Endothelial cell of umbilical vein (primary cell): ENCODE results near the gene BRSK1. TPM values are rescaled to one million over a fixed set of nuclear protein-coding genes. Genes with fewer than 3 reads are reported as not detected.

Experiments
- BruUV-seq: library from RNA; stranded (reverse); fragments of 400-500 nt; replicated peaks from 2 replicates; lab custom pipeline; 2021; lab: Mats Ljungman, UMichigan
- CTCF ChIA-PET: fragments of 300-600, 350-600 bp; sonication (Branson Sonifier 250); formaldehyde crosslinking; loops from one replicate; lab custom pipeline; 2021; ENCODE audit warnings: antibody characterized with exemption, inconsistent platforms; lab: Charles Lee
- POLR2A ChIA-PET: fragments of 300-600, 350-600 bp; sonication (Branson Sonifier 250); formaldehyde crosslinking; loops from one replicate; lab custom pipeline; 2021; ENCODE audit warnings: antibody characterized with exemption, inconsistent platforms; lab: Charles Lee
- DNase-seq: peaks from one replicate; pipeline ENCODE4 v3.0.0-alpha.2; 2011; ENCODE audit warnings: low read depth, low spot score
- FAIRE-seq: peaks from 2 replicates; lab custom pipeline; 2011; peaks lifted over from hg19 to GRCh38; lab: Jason Lieb, UNC
- H2AFZ ChIP-seq: 2 replicates; pipeline ENCODE4 v1.6.0; 2012; ENCODE audit warnings: low read depth, low read length, control low read depth, inconsistent platforms
- H3K27ac ChIP-seq: 2 replicates; pipeline ENCODE4 v1.5.1; 2011; ENCODE audit warnings: low read depth, mild to moderate bottlenecking, control low read depth, low read length, moderate library complexity; ENCODE audit not compliant: insufficient read depth
- H3K27me3 ChIP-seq, 2 experiments: 2 replicates each; pipeline versions ENCODE4 v1.6.0 to v1.6.1; 2011; ENCODE audit warnings: low read length in 2 of 2, mixed read lengths in 1 of 2; ENCODE audit not compliant: control insufficient read depth in 2 of 2, insufficient read depth in 2 of 2
- H3K36me3 ChIP-seq, 2 experiments: 2 replicates in 1 of 2; 3 replicates in 1 of 2; pipeline ENCODE4 v1.5.1; 2011; ENCODE audit warnings: low read length in 2 of 2, mild to moderate bottlenecking in 1 of 2, moderate library complexity in 1 of 2; ENCODE audit not compliant: control insufficient read depth in 2 of 2, insufficient read depth in 2 of 2; ENCODE audit errors: extremely low read depth in 1 of 2
- H3K4me1 ChIP-seq: 3 replicates; pipeline ENCODE4 v1.5.1; 2011; ENCODE audit warnings: mild to moderate bottlenecking, low read length; ENCODE audit not compliant: control insufficient read depth, insufficient read depth; ENCODE audit errors: extremely low read depth
- H3K4me2 ChIP-seq: 2 replicates; pipeline ENCODE4 v1.6.1; 2011; ENCODE audit warnings: low read length, control low read depth, mixed read lengths; ENCODE audit not compliant: insufficient read depth
- H3K4me3 ChIP-seq, 3 experiments: fragments of 200-600 bp in 1 of 3; sonication (generic), shearing (Covaris generic) in 1 of 3; replicated peaks in 1 of 3; 2 replicates each; pipeline ENCODE4 v1.5.1; 2011 to 2016; ENCODE audit warnings: control low read depth in 3 of 3, low read length in 3 of 3, mild to moderate bottlenecking in 2 of 3, inconsistent platforms in 1 of 3, low read depth in 1 of 3, moderate library complexity in 1 of 3; ENCODE audit not compliant: insufficient read depth in 1 of 3
- H3K79me2 ChIP-seq: 2 replicates; pipeline ENCODE4 v1.6.0; 2012; ENCODE audit warnings: low read length, inconsistent platforms; ENCODE audit not compliant: control insufficient read depth, insufficient read depth
- H3K9ac ChIP-seq: replicated peaks from 2 replicates; pipeline ENCODE3; 2011; ENCODE audit warnings: low read length, control low read depth; ENCODE audit not compliant: insufficient read depth; ENCODE audit errors: extremely low read depth
- H3K9me1 ChIP-seq: replicated peaks from 3 replicates; pipeline ENCODE4 v1.6.0; 2011; ENCODE audit warnings: mild to moderate bottlenecking, low read length; ENCODE audit not compliant: control insufficient read depth, insufficient read depth; ENCODE audit errors: extremely low read depth
- H3K9me3 ChIP-seq: replicated peaks from 2 replicates; pipeline ENCODE4 v1.5.1; 2012; ENCODE audit warnings: low read length, inconsistent platforms; ENCODE audit not compliant: control insufficient read depth, insufficient read depth
- H4K20me1 ChIP-seq: replicated peaks from 2 replicates; pipeline ENCODE3; 2011; ENCODE audit warnings: mild to moderate bottlenecking, low read length; ENCODE audit not compliant: control insufficient read depth, insufficient read depth; ENCODE audit errors: extremely low read depth
- CTCF ChIP-seq, 2 donors: IDR thresholded peaks; 1 replicate in 1 of 2; 2 replicates in 1 of 2; pipeline ENCODE4 v1.5.1; 2011; ENCODE audit warnings: low read length in 2 of 2, mild to moderate bottlenecking in 2 of 2, moderate library complexity in 2 of 2, control low read depth in 1 of 2, inconsistent platforms in 1 of 2, low read depth in 1 of 2; ENCODE audit not compliant: insufficient read depth in 1 of 2; ENCODE audit errors: extremely low read depth in 1 of 2
- EZH2 ChIP-seq: IDR thresholded peaks from 2 replicates; pipeline ENCODE4 v1.6.1; 2012; ENCODE audit warnings: borderline replicate concordance, low read depth, mild to moderate bottlenecking, moderate library complexity, low read length, inconsistent platforms; ENCODE audit not compliant: severe bottlenecking
- FOS ChIP-seq: IDR thresholded peaks from 2 replicates; pipeline ENCODE4 v1.6.1; 2011; ENCODE audit warnings: mild to moderate bottlenecking, low read length, moderate library complexity, borderline replicate concordance; ENCODE audit not compliant: insufficient read depth
- GATA2 ChIP-seq: IDR thresholded peaks from 2 replicates; pipeline ENCODE4 v1.7.0; 2011; ENCODE audit warnings: low read depth, mild to moderate bottlenecking, moderate library complexity, mixed read lengths, low read length; ENCODE audit not compliant: insufficient read length, insufficient read depth
- JUN ChIP-seq: IDR thresholded peaks from 2 replicates; pipeline ENCODE4 v1.6.1; 2011; ENCODE audit warnings: borderline replicate concordance, low read depth; ENCODE audit not compliant: insufficient read length, insufficient read depth
- MAX ChIP-seq: IDR thresholded peaks from 2 replicates; pipeline ENCODE4 v1.6.1; 2011; ENCODE audit not compliant: insufficient read depth, insufficient read length
- MYC ChIP-seq: IDR thresholded peaks from one replicate; pipeline ENCODE4 v1.6.1; 2011; ENCODE audit warnings: mild to moderate bottlenecking, low read depth, low read length
- POLR2A ChIP-seq: IDR thresholded peaks from 2 replicates; pipeline ENCODE4 v1.6.1; 2012; ENCODE audit warnings: low read depth, mild to moderate bottlenecking, control low read depth, low read length
- POLR2AphosphoS5 ChIP-seq: IDR thresholded peaks from 2 replicates; pipeline ENCODE4 v1.6.1; 2012; ENCODE audit warnings: low read depth, mild to moderate bottlenecking, control low read depth, low read length, moderate library complexity; ENCODE audit not compliant: insufficient read depth
- dilution Hi-C: fragments of 300-500 bp; cut with MboI; formaldehyde crosslinking; loops from one replicate; pipeline ENCODE4 v1.15.0; 2019; ENCODE audit warnings: low sequenced_read_pairs; ENCODE audit not compliant: extremely low pct_ligation_motif_present
- intact Hi-C: fragments of 100-400 bp; cut with micrococcal nuclease; formaldehyde crosslinking; loops from one replicate; pipeline ENCODE4 v1.10.0; 2022
- polyA plus RNA-seq, 4 experiments: library from polyadenylated mRNA; depleted of rRNA in 3 of 4; stranded (reverse) in 3 of 4; unstranded in 1 of 4; fragments of >200 nt; gene quantifications; 2 replicates each; pipeline versions ENCODE4 v1.2.1 to v1.2.3, GENCODE V29; 2011 to 2012; ENCODE audit warnings: missing spikeins in 1 of 4
- total RNA-seq: library from RNA; stranded (reverse); gene quantifications from 2 replicates; pipeline ENCODE4 v1.2.3, GENCODE V29; 2021

BRSK1 gene
- total and polyA plus RNA-seq, 2 donors (not counting 3 experiments of a cell fraction or from before 2014, with no cell fraction given) = 0.33 to 0.44 TPM

- no peaks in the 10 kb centered on the region for H4K20me1 ChIP-seq
- H3K9me1 ChIP-seq = no peaks in the 10 kb centered on the region
- DNase-seq (no peak), FAIRE-seq (no peak)
- dilution Hi-C loops (no loop called here), intact Hi-C loops (loop anchor here (10.0 kb wide), 1 partner anchor 354 kb away; the partner anchor contains the start of genes ZNF524 and ZNF865)
- peaks cover 0 to 13% of the 10 kb centered on the region in 2 experiments for H3K36me3 ChIP-seq
- no TSS peak for BruUV-seq
- peaks cover 38% of the 10 kb centered on the region for H3K4me1 ChIP-seq
- H3K79me2 ChIP-seq = peaks cover 83% of the 10 kb centered on the region
- CTCF ChIA-PET = no interaction called here
- POLR2A ChIA-PET = no interaction called here
- H3K4me2 ChIP-seq = no peak overlapping the region
- no peaks in the 10 kb centered on the region for H3K27me3 ChIP-seq
- no peak overlapping the region for H3K27ac ChIP-seq
- H3K9me3 ChIP-seq = no peaks in the 10 kb centered on the region
- no peak overlapping the region for H3K9ac ChIP-seq
- no peak overlapping the region for H2AFZ ChIP-seq
- no peak overlapping the region for H3K4me3 ChIP-seq
- no peak for TF ChIP-seq GATA2
- no peak for TF ChIP-seq MAX
- no peak for TF ChIP-seq POLR2AphosphoS5
- no peak for TF ChIP-seq JUN
- no peak for TF ChIP-seq EZH2
- TF ChIP-seq FOS = no peak
- no peak for TF ChIP-seq MYC
- no peak for TF ChIP-seq POLR2A
- no peak for TF ChIP-seq CTCF (IDR thresholded peaks at IDR 0.05; ENCODE audit: extremely low read depth in 1 of 2, insufficient read depth in 1 of 2, low read depth in 1 of 2, low read length in 2 of 2)
Measured at GRCh38 chr19:55250262-55251036, 33.3 kb upstream of the BRSK1 start.
